ENCODE results near the gene FAM20A. TPM values are rescaled to one million over a fixed set of nuclear protein-coding genes. Genes with fewer than 3 reads are reported as not detected.

Gene FAM20A
- total RNA-seq, 1 donor, result 63.3 TPM

DNA sequence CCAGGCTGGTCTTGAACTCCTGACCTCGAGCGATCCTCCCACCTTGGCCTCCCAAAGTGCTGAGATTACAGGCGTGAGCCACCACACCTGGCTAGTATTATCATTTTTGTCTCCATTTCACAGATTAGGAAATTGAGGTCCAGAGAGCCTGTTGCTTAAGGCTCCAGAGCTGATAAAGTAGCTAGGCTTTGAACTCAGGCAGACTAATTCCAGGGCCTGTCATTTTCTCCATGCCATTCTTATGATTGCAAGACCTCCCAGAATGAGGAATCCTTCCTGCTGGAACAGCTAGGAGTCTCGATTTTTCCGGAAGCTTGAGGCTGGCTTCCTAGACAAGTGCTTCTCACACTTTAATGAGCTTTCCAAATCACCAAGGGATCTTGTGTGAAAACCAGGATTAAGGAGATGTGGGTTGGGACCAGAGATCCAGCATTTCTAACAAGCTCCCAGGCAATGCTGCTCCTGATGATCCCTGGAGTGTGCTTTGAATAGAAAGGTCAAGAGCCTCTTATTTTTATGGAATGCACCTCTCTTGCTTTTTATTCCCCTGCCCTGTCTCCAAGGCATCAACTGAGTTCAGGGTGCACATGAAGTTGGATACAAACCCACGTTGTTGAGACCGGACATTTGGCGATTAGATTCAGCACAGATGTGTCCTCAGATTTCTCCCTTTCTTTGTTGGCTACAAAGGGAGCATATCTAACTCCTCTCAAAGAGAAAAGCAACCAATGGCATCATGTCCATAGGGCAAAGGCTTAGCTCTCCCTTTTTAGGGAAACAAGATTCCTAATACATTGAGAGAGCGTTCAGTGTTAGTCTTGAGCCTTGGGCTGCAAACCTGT is 40.3 kb upstream of the FAM20A start:
- Histone ChIP-seq H3K4me2 (ENCODE audit: insufficient read depth, low read length) (no peak overlapping the region), H3K27ac (ENCODE audit: low read depth, low read length) (no peak overlapping the region), H2AFZ (ENCODE audit: low read length) (no peak overlapping the region), H3K4me3 (ENCODE audit: insufficient read depth, low read length) (no peak overlapping the region), H3K36me3 (ENCODE audit: insufficient read depth, low read length) (no peaks in the 10 kb centered on the region), H4K20me1 (ENCODE audit: insufficient read depth, low read length) (no peaks in the 10 kb centered on the region), H3K79me2 (ENCODE audit: insufficient read depth, low read length) (no peaks in the 10 kb centered on the region), H3K27me3 (ENCODE audit: insufficient read depth, low read length) (peaks cover 10% of the 10 kb centered on the region), H3K9me3 (ENCODE audit: low read depth, low read length) (no peaks in the 10 kb centered on the region), H3K4me1 (ENCODE audit: insufficient read depth, low read length) (peaks cover 5% of the 10 kb centered on the region)
- no peak for DNase-seq (ENCODE audit: insufficient read length, low spot score, missing footprints)
- TF ChIP-seq, protein P1, sequence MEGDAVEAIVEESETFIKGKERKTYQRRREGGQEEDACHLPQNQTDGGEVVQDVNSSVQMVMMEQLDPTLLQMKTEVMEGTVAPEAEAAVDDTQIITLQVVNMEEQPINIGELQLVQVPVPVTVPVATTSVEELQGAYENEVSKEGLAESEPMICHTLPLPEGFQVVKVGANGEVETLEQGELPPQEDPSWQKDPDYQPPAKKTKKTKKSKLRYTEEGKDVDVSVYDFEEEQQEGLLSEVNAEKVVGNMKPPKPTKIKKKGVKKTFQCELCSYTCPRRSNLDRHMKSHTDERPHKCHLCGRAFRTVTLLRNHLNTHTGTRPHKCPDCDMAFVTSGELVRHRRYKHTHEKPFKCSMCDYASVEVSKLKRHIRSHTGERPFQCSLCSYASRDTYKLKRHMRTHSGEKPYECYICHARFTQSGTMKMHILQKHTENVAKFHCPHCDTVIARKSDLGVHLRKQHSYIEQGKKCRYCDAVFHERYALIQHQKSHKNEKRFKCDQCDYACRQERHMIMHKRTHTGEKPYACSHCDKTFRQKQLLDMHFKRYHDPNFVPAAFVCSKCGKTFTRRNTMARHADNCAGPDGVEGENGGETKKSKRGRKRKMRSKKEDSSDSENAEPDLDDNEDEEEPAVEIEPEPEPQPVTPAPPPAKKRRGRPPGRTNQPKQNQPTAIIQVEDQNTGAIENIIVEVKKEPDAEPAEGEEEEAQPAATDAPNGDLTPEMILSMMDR (IDR thresholded peaks at IDR 0.05; ENCODE audit: extremely low read depth, low read depth, low read length), result no peak

DNA sequence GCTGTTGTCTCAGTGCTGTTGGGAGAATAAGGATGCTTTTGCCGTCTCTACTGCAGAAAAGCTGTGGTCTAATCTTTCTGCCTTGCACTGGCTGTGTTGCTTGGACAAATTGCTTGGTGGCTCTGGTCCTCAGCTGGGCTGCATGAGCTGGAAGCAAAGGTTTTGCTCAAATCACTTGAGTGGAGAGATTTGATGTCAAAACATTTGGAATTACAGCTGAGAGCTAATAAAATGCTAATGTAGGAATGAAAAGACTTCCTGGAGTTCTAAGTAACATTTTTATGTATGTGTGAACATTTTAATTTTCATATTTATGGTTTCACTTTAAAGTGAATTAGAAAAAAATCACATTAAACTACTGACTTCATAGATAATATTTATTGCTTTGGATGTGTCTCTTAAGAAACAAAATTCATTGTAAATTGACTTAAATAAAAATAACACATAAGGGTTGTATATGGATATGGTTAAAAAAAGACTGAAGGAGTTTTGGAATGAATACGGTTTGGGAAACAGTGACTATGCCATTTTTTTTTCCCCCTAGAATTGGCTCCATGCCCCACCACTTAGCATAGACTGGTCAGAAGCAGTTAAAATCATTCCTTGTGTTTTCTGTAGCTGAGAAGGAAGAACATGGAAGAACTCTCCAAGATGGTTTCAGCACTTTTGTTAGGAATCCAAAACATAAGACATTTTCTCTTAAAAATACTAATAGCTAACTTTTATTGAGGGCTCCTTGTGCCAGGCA is 39.2 kb upstream of the FAM20A start:
- peak; percentile 36 for DNase-seq (ENCODE audit: insufficient read length, low spot score, missing footprints)

DNA sequence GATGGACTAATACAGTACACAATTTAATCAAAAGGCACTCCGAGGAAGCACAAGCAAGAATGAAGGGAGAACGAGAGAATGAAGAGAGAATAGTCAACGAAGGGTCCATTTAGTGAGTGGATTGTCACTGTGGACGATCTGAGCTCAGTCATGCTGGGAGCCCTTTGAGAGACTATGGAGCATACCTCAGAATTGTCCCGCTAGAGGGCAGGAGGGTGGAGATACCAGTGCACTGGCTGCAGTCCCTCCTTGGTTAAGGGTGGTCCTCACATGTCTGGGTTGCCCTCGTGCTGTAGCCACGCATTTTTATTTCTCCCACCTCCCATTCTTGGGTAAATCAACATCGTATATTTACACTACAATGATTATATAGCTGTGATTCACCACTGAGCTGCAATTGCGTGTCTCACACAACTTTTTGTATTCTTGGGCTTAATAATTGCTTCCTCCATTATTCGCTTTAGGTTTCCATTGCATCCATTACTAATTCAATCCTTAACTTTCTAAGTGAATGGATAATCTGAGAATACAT is 33.2 kb upstream of the FAM20A start:
- no peaks in the 10 kb centered on the region for H4K20me1 ChIP-seq (ENCODE audit: insufficient read depth, low read length)
- DNase-seq (ENCODE audit: insufficient read length, low spot score, missing footprints), result no peak
- no peaks in the 10 kb centered on the region for H3K9me3 ChIP-seq (ENCODE audit: low read depth, low read length)
- no peak overlapping the region for H3K4me2 ChIP-seq (ENCODE audit: insufficient read depth, low read length)
- H3K79me2 ChIP-seq (ENCODE audit: insufficient read depth, low read length), result no peaks in the 10 kb centered on the region
- H3K4me3 ChIP-seq (ENCODE audit: insufficient read depth, low read length), result no peak overlapping the region
- no peak overlapping the region for H3K27ac ChIP-seq (ENCODE audit: low read depth, low read length)
- no peak overlapping the region for H2AFZ ChIP-seq (ENCODE audit: low read length)
- H3K4me1 ChIP-seq (ENCODE audit: insufficient read depth, low read length), result no peaks in the 10 kb centered on the region
- no peaks in the 10 kb centered on the region for H3K27me3 ChIP-seq (ENCODE audit: insufficient read depth, low read length)
- no peaks in the 10 kb centered on the region for H3K36me3 ChIP-seq (ENCODE audit: insufficient read depth, low read length)
- TF ChIP-seq, protein P1 (IDR thresholded peaks at IDR 0.05; ENCODE audit: extremely low read depth, low read depth, low read length), result no peak

More for the DNA sequence above, 39.2 kb upstream of the FAM20A start:
- TF ChIP-seq, protein P1 (IDR thresholded peaks at IDR 0.05; ENCODE audit: extremely low read depth, low read depth, low read length), result no peak
- Histone ChIP-seq H3K4me1 (ENCODE audit: insufficient read depth, low read length) (no peaks in the 10 kb centered on the region), H2AFZ (ENCODE audit: low read length) (no peak overlapping the region), H3K4me2 (ENCODE audit: insufficient read depth, low read length) (no peak overlapping the region), H3K9me3 (ENCODE audit: low read depth, low read length) (no peaks in the 10 kb centered on the region), H3K27me3 (ENCODE audit: insufficient read depth, low read length) (peaks cover 10% of the 10 kb centered on the region), H3K36me3 (ENCODE audit: insufficient read depth, low read length) (no peaks in the 10 kb centered on the region), H3K27ac (ENCODE audit: low read depth, low read length) (no peak overlapping the region), H4K20me1 (ENCODE audit: insufficient read depth, low read length) (no peaks in the 10 kb centered on the region), H3K79me2 (ENCODE audit: insufficient read depth, low read length) (no peaks in the 10 kb centered on the region), H3K4me3 (ENCODE audit: insufficient read depth, low read length) (no peak overlapping the region)

DNA sequence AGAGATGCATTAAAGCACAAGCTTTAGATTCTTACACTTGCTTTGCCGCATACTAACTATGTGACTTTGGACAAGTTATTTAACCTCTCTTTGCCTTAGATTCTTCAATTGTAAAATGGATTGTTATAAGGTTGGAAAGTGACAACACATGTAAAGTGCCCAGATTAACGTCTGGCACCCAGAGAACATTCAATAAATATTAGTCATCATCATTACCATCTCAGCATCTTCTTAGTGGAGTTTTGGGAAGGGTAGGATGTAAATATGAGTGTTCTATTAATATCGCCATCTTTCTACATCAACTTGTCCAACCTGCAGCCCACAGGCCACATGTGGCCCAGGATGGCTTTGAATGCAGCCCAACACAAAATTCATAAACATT is 27.4 kb upstream of the FAM20A start:
- no peaks in the 10 kb centered on the region for H3K9me3 ChIP-seq (ENCODE audit: low read depth, low read length)
- no peaks in the 10 kb centered on the region for H3K36me3 ChIP-seq (ENCODE audit: insufficient read depth, low read length)
- H3K4me3 ChIP-seq (ENCODE audit: insufficient read depth, low read length), result no peak overlapping the region
- H3K27ac ChIP-seq (ENCODE audit: low read depth, low read length), result no peak overlapping the region
- no peak overlapping the region for H3K4me2 ChIP-seq (ENCODE audit: insufficient read depth, low read length)
- no peaks in the 10 kb centered on the region for H4K20me1 ChIP-seq (ENCODE audit: insufficient read depth, low read length)
- DNase-seq (ENCODE audit: insufficient read length, low spot score, missing footprints), result no peak
- TF ChIP-seq, protein P1 (IDR thresholded peaks at IDR 0.05; ENCODE audit: extremely low read depth, low read depth, low read length), result no peak
- no peaks in the 10 kb centered on the region for H3K79me2 ChIP-seq (ENCODE audit: insufficient read depth, low read length)
- H3K4me1 ChIP-seq (ENCODE audit: insufficient read depth, low read length), result peaks cover 8% of the 10 kb centered on the region
- H3K27me3 ChIP-seq (ENCODE audit: insufficient read depth, low read length), result no peaks in the 10 kb centered on the region
- H2AFZ ChIP-seq (ENCODE audit: low read length), result no peak overlapping the region
